Natural killer cell treated with Interleukin-12 subunit alpha and Interleukin-12 subunit beta and Interleukin-15 and Interleukin-18, amount 100 ng/mL, for 72 hours (primary cell): ENCODE results near the gene GFOD1. TPM values are rescaled to one million over a fixed set of nuclear protein-coding genes. Genes with fewer than 3 reads are reported as not detected.

Experiments
- ATAC-seq, 2 donors: fragments of 150-1000 bp; cut with Tn5 transposase in 1 of 2; sonication (Bioruptor Pico), chemical (Tn5 transposase) in 1 of 2; 2 replicates each; pipeline ENCODE4 v1.10.0; 2021
- DNase-seq: peaks from one replicate; pipeline ENCODE4 v3.0.0; 2022; ENCODE audit warnings: low spot score
- H3K27ac Mint-ChIP-seq, 2 donors: 1 replicate in 1 of 2; 2 replicates in 1 of 2; pipeline ENCODE4 v1.8.0; 2022; ENCODE audit warnings: mixed read lengths in 2 of 2, mild to moderate bottlenecking in 1 of 2, moderate library complexity in 1 of 2
- H3K27me3 Mint-ChIP-seq, 2 donors: 1 replicate in 1 of 2; 2 replicates in 1 of 2; pipeline ENCODE4 v1.8.0; 2022; ENCODE audit warnings: mixed read lengths in 2 of 2
- H3K36me3 Mint-ChIP-seq: one replicate; pipeline ENCODE4 v1.8.0; 2022; ENCODE audit warnings: mixed read lengths
- H3K4me1 Mint-ChIP-seq, 2 donors: 1 replicate in 1 of 2; 2 replicates in 1 of 2; pipeline ENCODE4 v1.8.0; 2022; ENCODE audit warnings: low read depth in 2 of 2, mixed read lengths in 2 of 2, mild to moderate bottlenecking in 1 of 2
- H3K4me3 Mint-ChIP-seq: one replicate; pipeline ENCODE4 v1.8.0; 2022; ENCODE audit warnings: mixed read lengths
- H3K9me3 Mint-ChIP-seq: 2 replicates; pipeline ENCODE4 v1.8.0; 2022; ENCODE audit warnings: mixed read lengths
- total RNA-seq, 2 donors: library from RNA; stranded (reverse); gene quantifications; one replicate each; pipeline ENCODE4 v1.2.3, GENCODE V29; 2022

The GFOD1 gene
- total RNA-seq, 2 donors from 2014 or later: 9.7 to 12.1 TPM

DNA sequence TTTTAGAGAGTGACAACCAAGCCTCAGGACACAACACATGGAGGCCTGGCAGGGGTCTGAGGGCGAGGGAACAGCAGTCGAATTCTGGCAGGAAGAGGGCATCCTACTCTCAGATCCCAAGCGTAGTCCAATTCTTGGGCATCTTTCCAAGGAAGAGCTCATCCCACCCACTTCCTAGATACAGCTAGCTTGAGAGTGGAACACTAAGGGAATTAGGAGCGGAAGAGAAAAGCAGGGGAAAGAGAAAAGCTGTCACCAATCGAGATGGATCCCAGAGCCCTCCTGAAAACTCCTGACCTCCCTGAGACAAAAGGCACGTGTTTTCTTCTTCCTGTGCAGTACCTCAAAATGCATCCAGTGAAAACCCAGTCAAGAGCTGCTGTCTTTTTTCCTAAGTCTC lies 67.1 kb downstream of the GFOD1 start:
- ATAC-seq (no peak), DNase-seq (no peak)
- peak overlapping the region; percentile 55 to 72 for H3K27ac Mint-ChIP-seq
- no peaks in the 10 kb centered on the region for H3K27me3 Mint-ChIP-seq
- H3K4me3 Mint-ChIP-seq: peak overlapping the region; percentile 78
- peaks cover 61 to 62% of the 10 kb centered on the region in 2 donors for H3K4me1 Mint-ChIP-seq
- H3K9me3 Mint-ChIP-seq: peaks cover 4% of the 10 kb centered on the region
- peaks cover 4% of the 10 kb centered on the region for H3K36me3 Mint-ChIP-seq

- ATAC-seq (peak in 1 of 2 donors; percentile 55), DNase-seq (no peak)
- Mint-ChIP-seq H3K27me3 (no peaks in the 10 kb centered on the region), H3K4me3 (peak overlapping the region; percentile 78), H3K36me3 (peaks cover 4% of the 10 kb centered on the region), H3K27ac (peak overlapping the region; percentile 55 to 72), H3K4me1 (peaks cover 57 to 64% of the 10 kb centered on the region in 2 donors), H3K9me3 (peaks cover 4% of the 10 kb centered on the region)
These were observed 67.8 kb downstream of the GFOD1 start for GRCh38 chr6:13419422-13420195.

DNA sequence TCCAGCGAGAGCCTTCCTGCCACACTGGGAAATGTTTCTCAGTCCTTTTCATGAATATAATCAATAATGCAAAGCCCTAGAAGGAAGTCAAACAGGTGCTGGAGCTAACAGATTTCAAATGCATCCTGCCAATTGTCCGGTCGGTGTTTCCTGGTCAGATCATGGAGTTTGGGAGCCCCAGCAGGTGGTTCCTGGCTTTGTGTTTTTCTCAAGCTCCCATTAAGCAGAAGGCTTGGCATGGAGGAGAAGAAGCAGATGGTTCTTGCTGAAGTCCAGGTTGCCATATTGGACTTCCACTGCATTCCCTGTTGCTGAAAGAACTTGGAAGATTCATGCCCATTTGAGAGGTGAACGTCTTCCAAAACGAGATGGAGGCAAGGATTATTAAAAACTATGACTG lies 68.6 kb downstream of the GFOD1 start:
- Mint-ChIP-seq H3K4me1 (peaks cover 56 to 68% of the 10 kb centered on the region in 2 donors), H3K9me3 (peaks cover 4% of the 10 kb centered on the region), H3K4me3 (no peak overlapping the region), H3K27ac (peak overlapping the region in 1 of 2 donors; percentile 72), H3K27me3 (no peaks in the 10 kb centered on the region), H3K36me3 (peaks cover 4% of the 10 kb centered on the region)
- DNase-seq (no peak), ATAC-seq (no peak)

DNA sequence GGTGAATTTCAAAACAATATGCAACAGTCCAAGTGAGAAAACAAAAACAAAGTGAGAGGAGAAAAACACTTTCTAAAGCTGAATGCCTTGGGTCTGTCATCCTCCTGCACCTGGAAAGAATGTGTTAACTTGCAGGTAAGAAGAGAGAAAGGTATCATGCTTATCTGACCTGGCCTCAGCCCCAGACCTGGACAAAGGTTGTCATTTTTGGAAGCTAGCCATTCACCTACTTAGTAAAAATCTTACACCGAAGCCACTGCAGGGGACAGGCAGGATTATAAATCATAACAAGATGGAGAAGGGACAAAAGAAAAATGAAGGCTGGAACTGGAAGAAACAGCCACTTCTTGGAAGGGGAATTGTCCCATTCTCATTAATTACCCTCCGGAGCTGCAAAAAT lies 69.4 kb downstream of the GFOD1 start:
- DNase-seq (no peak), ATAC-seq (no peak)
- Mint-ChIP-seq H3K27ac (peak overlapping the region in 1 of 2 donors; percentile 50), H3K4me1 (peaks cover 49 to 65% of the 10 kb centered on the region in 2 donors), H3K4me3 (no peak overlapping the region), H3K36me3 (peaks cover 4% of the 10 kb centered on the region), H3K27me3 (no peaks in the 10 kb centered on the region), H3K9me3 (peaks cover 4% of the 10 kb centered on the region)

- DNase-seq (no peak), ATAC-seq (no peak)
- peaks cover 44 to 63% of the 10 kb centered on the region in 2 donors for H3K4me1 Mint-ChIP-seq
- H3K27me3 Mint-ChIP-seq: no peaks in the 10 kb centered on the region
- peak overlapping the region in 1 of 2 donors; percentile 50 for H3K27ac Mint-ChIP-seq
- peaks cover 4% of the 10 kb centered on the region for H3K36me3 Mint-ChIP-seq
- no peak overlapping the region for H3K4me3 Mint-ChIP-seq
- peaks cover 4% of the 10 kb centered on the region for H3K9me3 Mint-ChIP-seq
These were observed 70.0 kb downstream of the GFOD1 start for GRCh38 chr6:13417431-13417830.

GRCh38 chr6:13415283-13415682 lies 72.1 kb downstream of the GFOD1 start:
- Mint-ChIP-seq H3K4me3 (no peak overlapping the region), H3K9me3 (peaks cover 4% of the 10 kb centered on the region), H3K4me1 (peaks cover 40 to 63% of the 10 kb centered on the region in 2 donors), H3K27me3 (no peaks in the 10 kb centered on the region), H3K27ac (peak overlapping the region in 1 of 2 donors; percentile 16), H3K36me3 (peaks cover 4% of the 10 kb centered on the region)
- no peak for DNase-seq
- ATAC-seq: no peak

GRCh38 chr6:13413900-13414555 lies 73.4 kb downstream of the GFOD1 start:
- Mint-ChIP-seq H3K4me3 (no peak overlapping the region), H3K4me1 (peaks cover 35 to 57% of the 10 kb centered on the region in 2 donors), H3K27ac (no peak overlapping the region), H3K36me3 (peaks cover 4% of the 10 kb centered on the region), H3K9me3 (peaks cover 4% of the 10 kb centered on the region), H3K27me3 (no peaks in the 10 kb centered on the region)
- DNase-seq (no peak), ATAC-seq (peak in 1 of 2 donors; percentile 80)

DNA sequence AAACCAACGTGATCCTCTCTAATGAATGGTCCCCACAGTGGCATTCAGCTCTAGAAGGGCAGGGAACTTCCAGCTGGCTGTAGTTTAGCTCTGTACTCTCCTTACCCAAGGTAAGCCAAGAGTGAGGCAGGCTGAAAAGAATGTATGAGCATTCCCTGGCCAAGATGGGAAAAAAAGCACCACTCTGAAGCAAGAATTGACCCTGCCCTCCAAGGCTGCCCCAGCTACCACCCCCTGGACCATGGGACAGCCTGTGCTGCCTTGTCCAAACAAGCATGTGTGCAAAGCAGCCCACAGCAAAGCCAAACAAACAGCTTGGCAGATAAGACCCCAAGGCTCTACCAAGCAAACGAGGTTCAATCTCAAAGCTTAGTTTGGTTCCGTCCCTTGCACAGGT lies 73.9 kb downstream of the GFOD1 start:
- no peak for ATAC-seq
- peaks cover 4% of the 10 kb centered on the region for H3K36me3 Mint-ChIP-seq
- peak overlapping the region in 1 of 2 donors; percentile 77 for H3K27ac Mint-ChIP-seq
- DNase-seq: no peak
- no peaks in the 10 kb centered on the region for H3K27me3 Mint-ChIP-seq
- H3K4me1 Mint-ChIP-seq: peaks cover 39 to 55% of the 10 kb centered on the region in 2 donors
- peaks cover 4% of the 10 kb centered on the region for H3K9me3 Mint-ChIP-seq
- H3K4me3 Mint-ChIP-seq: no peak overlapping the region

DNA sequence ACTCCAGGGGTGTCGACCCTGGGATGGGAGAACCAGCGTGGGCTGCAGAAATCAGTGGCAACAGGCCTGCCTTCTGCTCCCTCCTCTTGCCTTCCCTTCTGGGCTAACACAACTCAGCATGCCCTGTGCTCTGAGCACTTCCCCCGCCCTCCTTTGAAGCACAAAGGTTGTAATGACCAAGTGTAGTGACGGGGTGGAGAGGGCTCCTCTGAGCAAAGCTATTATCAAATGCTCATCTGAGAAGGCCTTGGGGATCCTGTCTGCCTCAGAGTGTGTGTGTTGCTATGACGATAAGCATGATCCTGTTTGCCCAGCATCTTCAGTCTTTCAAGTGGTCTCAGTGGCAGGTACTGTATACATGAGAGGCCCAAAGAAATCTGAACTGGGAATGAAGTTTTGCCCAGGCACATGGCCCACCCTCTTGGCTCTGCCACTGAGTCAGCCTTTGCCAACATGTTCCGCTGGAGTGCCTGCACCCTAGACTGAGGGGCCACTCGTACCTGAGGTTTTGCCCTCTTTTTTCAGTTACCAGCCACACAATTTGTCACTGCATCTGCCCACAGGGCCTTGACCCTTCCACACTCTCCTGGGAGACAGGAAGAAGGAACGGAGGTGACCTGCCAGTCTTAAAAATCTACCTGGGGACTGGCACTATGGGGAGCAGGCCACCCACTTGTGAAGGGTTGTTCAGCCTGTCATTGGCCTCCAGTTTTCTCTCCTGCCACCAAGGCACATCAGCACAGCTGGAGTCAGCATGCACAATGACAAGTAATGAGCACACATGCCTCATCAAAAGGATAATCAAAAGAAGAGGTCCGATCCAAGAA lies 74.5 kb downstream of the GFOD1 start:
- no peaks in the 10 kb centered on the region for H3K27me3 Mint-ChIP-seq
- no peak for DNase-seq
- peaks cover 34 to 58% of the 10 kb centered on the region in 2 donors for H3K4me1 Mint-ChIP-seq
- H3K36me3 Mint-ChIP-seq: peaks cover 4% of the 10 kb centered on the region
- H3K4me3 Mint-ChIP-seq: no peak overlapping the region
- H3K9me3 Mint-ChIP-seq: peaks cover 4% of the 10 kb centered on the region
- no peak for ATAC-seq
- H3K27ac Mint-ChIP-seq: peak overlapping the region in 1 of 2 donors; percentile 77

- DNase-seq (no peak), ATAC-seq (no peak)
- H3K4me1 Mint-ChIP-seq: peaks cover 37 to 62% of the 10 kb centered on the region in 2 donors
- H3K9me3 Mint-ChIP-seq: peaks cover 4% of the 10 kb centered on the region
- H3K27ac Mint-ChIP-seq: peak overlapping the region in 1 of 2 donors; percentile 77
- peaks cover 4% of the 10 kb centered on the region for H3K36me3 Mint-ChIP-seq
- no peak overlapping the region for H3K4me3 Mint-ChIP-seq
- no peaks in the 10 kb centered on the region for H3K27me3 Mint-ChIP-seq
These were observed 75.2 kb downstream of the GFOD1 start for GRCh38 chr6:13412211-13412610.

GRCh38 chr6:13411484-13411883 lies 75.9 kb downstream of the GFOD1 start:
- DNase-seq (no peak), ATAC-seq (no peak)
- peak overlapping the region in 1 of 2 donors; percentile 77 for H3K27ac Mint-ChIP-seq
- no peaks in the 10 kb centered on the region for H3K27me3 Mint-ChIP-seq
- peaks cover 4% of the 10 kb centered on the region for H3K36me3 Mint-ChIP-seq
- H3K4me3 Mint-ChIP-seq: no peak overlapping the region
- peaks cover 42 to 69% of the 10 kb centered on the region in 2 donors for H3K4me1 Mint-ChIP-seq
- peaks cover 4% of the 10 kb centered on the region for H3K9me3 Mint-ChIP-seq

GRCh38 chr6:13409991-13410390 lies 77.4 kb downstream of the GFOD1 start:
- Mint-ChIP-seq H3K9me3 (no peaks in the 10 kb centered on the region), H3K27me3 (no peaks in the 10 kb centered on the region), H3K4me3 (no peak overlapping the region), H3K4me1 (peaks cover 48 to 69% of the 10 kb centered on the region in 2 donors), H3K27ac (peak overlapping the region; percentile 12 to 41), H3K36me3 (no peaks in the 10 kb centered on the region)
- DNase-seq: no peak
- no peak for ATAC-seq
